ENCODE data around the gene TAGLN2.
A peak's percentile ranks its signal among the peaks of the same experiment; 100 is the strongest.

Gene TAGLN2

GRCh38 chr1:159924791-159925718 is at the start of gene TAGLN2:
TAGLN2 (minus strand) TSS chr1:159925507; CDS start chr1:159920509, 4,998 bp downstream.
- DNase-seq = peak in 45 of 51 donors; percentile 10 to 83 (median 59)

GRCh38 chr1:159974350-159974965 is 49.2 kb upstream of the TAGLN2 start:
- no peak for DNase-seq

- DNase-seq = no peak
These were observed 48.1 kb upstream of the TAGLN2 start for GRCh38 chr1:159973350-159973940.

GRCh38 chr1:159972443-159973205 is 47.3 kb upstream of the TAGLN2 start:
- no peak for DNase-seq

- DNase-seq = no peak
These were observed 45.6 kb upstream of the TAGLN2 start for GRCh38 chr1:159970932-159971342.

GRCh38 chr1:159968901-159969300 is 43.6 kb upstream of the TAGLN2 start:
- DNase-seq = no peak

- no peak for DNase-seq
These were observed 40.0 kb upstream of the TAGLN2 start for GRCh38 chr1:159965263-159965662.

- no peak for DNase-seq
These were observed 38.8 kb upstream of the TAGLN2 start for GRCh38 chr1:159964144-159964543.

GRCh38 chr1:159962176-159962575 is 36.9 kb upstream of the TAGLN2 start:
- DNase-seq = no peak

- DNase-seq = no peak
These were observed 36.3 kb upstream of the TAGLN2 start for GRCh38 chr1:159961636-159962035.

GRCh38 chr1:159960721-159961381 is 35.5 kb upstream of the TAGLN2 start:
- DNase-seq = no peak

GRCh38 chr1:159959451-159959850 is 34.1 kb upstream of the TAGLN2 start:
- DNase-seq = no peak

- no peak for DNase-seq
These were observed 33.5 kb upstream of the TAGLN2 start for GRCh38 chr1:159958719-159959380.

GRCh38 chr1:159957824-159958268 is 32.5 kb upstream of the TAGLN2 start:
- no peak for DNase-seq

GRCh38 chr1:159955456-159955855 is 30.1 kb upstream of the TAGLN2 start:
- DNase-seq = no peak

GRCh38 chr1:159953536-159954515 is 28.5 kb upstream of the TAGLN2 start, which contains the start of gene SLAMF9:
SLAMF9 (minus strand) TSS chr1:159954237; CDS start chr1:159954137, 100 bp downstream.
- DNase-seq = no peak

GRCh38 chr1:159952932-159953331 is 27.6 kb upstream of the TAGLN2 start:
- no peak for DNase-seq

GRCh38 chr1:159951551-159951950 is 26.2 kb upstream of the TAGLN2 start:
- no peak for DNase-seq

- DNase-seq = no peak
These were observed 25.7 kb upstream of the TAGLN2 start for GRCh38 chr1:159951016-159951415.
